ENCODE results near the gene PDGFD. TPM values are rescaled to one million over a fixed set of nuclear protein-coding genes. Genes with fewer than 3 reads are reported as not detected.

Gene PDGFD
- total RNA-seq, 1 donor from 2014 or later, result 17.2 TPM

GRCh38 chr11:103929170-103929903 lies 234.6 kb downstream of the PDGFD start:
- DNase-seq (ENCODE audit: low spot score), result no peak
- Mint-ChIP-seq H3K4me1 (ENCODE audit: unreplicated experiment) (no peaks in the 10 kb centered on the region), H3K27me3 (ENCODE audit: unreplicated experiment) (no peaks in the 10 kb centered on the region), H3K9me3 (ENCODE audit: unreplicated experiment) (no peaks in the 10 kb centered on the region), H3K27ac (ENCODE audit: unreplicated experiment) (no peak overlapping the region), H3K4me3 (ENCODE audit: unreplicated experiment) (no peak overlapping the region), H3K36me3 (ENCODE audit: low read depth, unreplicated experiment) (no peaks in the 10 kb centered on the region)
- TF ChIP-seq CTCF (IDR thresholded peaks at IDR 0.05; ENCODE audit: unreplicated experiment), result no peak

GRCh38 chr11:103928802-103929161 lies 235.2 kb downstream of the PDGFD start:
- H3K9me3 Mint-ChIP-seq (ENCODE audit: unreplicated experiment), result no peaks in the 10 kb centered on the region
- H3K4me3 Mint-ChIP-seq (ENCODE audit: unreplicated experiment), result no peak overlapping the region
- no peak overlapping the region for H3K27ac Mint-ChIP-seq (ENCODE audit: unreplicated experiment)
- no peak for TF ChIP-seq CTCF (IDR thresholded peaks at IDR 0.05; ENCODE audit: unreplicated experiment)
- no peak for DNase-seq (ENCODE audit: low spot score)
- H3K4me1 Mint-ChIP-seq (ENCODE audit: unreplicated experiment), result no peaks in the 10 kb centered on the region
- H3K27me3 Mint-ChIP-seq (ENCODE audit: unreplicated experiment), result no peaks in the 10 kb centered on the region
- H3K36me3 Mint-ChIP-seq (ENCODE audit: low read depth, unreplicated experiment), result no peaks in the 10 kb centered on the region

- TF ChIP-seq CTCF (IDR thresholded peaks at IDR 0.05; ENCODE audit: unreplicated experiment), result no peak
- no peaks in the 10 kb centered on the region for H3K36me3 Mint-ChIP-seq (ENCODE audit: low read depth, unreplicated experiment)
- H3K4me1 Mint-ChIP-seq (ENCODE audit: unreplicated experiment), result no peaks in the 10 kb centered on the region
- no peak for DNase-seq (ENCODE audit: low spot score)
- no peaks in the 10 kb centered on the region for H3K27me3 Mint-ChIP-seq (ENCODE audit: unreplicated experiment)
- no peak overlapping the region for H3K27ac Mint-ChIP-seq (ENCODE audit: unreplicated experiment)
- no peaks in the 10 kb centered on the region for H3K9me3 Mint-ChIP-seq (ENCODE audit: unreplicated experiment)
- H3K4me3 Mint-ChIP-seq (ENCODE audit: unreplicated experiment), result no peak overlapping the region
Observed at GRCh38 chr11:103928040-103928801, 235.7 kb downstream of the PDGFD start.

- DNase-seq (ENCODE audit: low spot score), result no peak
- H3K27ac Mint-ChIP-seq (ENCODE audit: unreplicated experiment), result no peak overlapping the region
- H3K36me3 Mint-ChIP-seq (ENCODE audit: low read depth, unreplicated experiment), result no peaks in the 10 kb centered on the region
- no peak for TF ChIP-seq CTCF (IDR thresholded peaks at IDR 0.05; ENCODE audit: unreplicated experiment)
- no peaks in the 10 kb centered on the region for H3K4me1 Mint-ChIP-seq (ENCODE audit: unreplicated experiment)
- H3K27me3 Mint-ChIP-seq (ENCODE audit: unreplicated experiment), result no peaks in the 10 kb centered on the region
- H3K9me3 Mint-ChIP-seq (ENCODE audit: unreplicated experiment), result no peaks in the 10 kb centered on the region
- H3K4me3 Mint-ChIP-seq (ENCODE audit: unreplicated experiment), result no peak overlapping the region
Observed at GRCh38 chr11:103927535-103927934, 236.4 kb downstream of the PDGFD start.

GRCh38 chr11:103926990-103927389 lies 237.0 kb downstream of the PDGFD start:
- H3K36me3 Mint-ChIP-seq (ENCODE audit: low read depth, unreplicated experiment), result no peaks in the 10 kb centered on the region
- no peak for TF ChIP-seq CTCF (IDR thresholded peaks at IDR 0.05; ENCODE audit: unreplicated experiment)
- no peaks in the 10 kb centered on the region for H3K4me1 Mint-ChIP-seq (ENCODE audit: unreplicated experiment)
- DNase-seq (ENCODE audit: low spot score), result no peak
- H3K27ac Mint-ChIP-seq (ENCODE audit: unreplicated experiment), result no peak overlapping the region
- no peak overlapping the region for H3K4me3 Mint-ChIP-seq (ENCODE audit: unreplicated experiment)
- no peaks in the 10 kb centered on the region for H3K27me3 Mint-ChIP-seq (ENCODE audit: unreplicated experiment)
- no peaks in the 10 kb centered on the region for H3K9me3 Mint-ChIP-seq (ENCODE audit: unreplicated experiment)
